CD14-positive monocyte (primary cell): ENCODE data around the gene GRID2. TPM values are rescaled to one million over a fixed set of nuclear protein-coding genes. Genes with fewer than 3 reads are reported as not detected.

Source experiments
- DNase-seq, 3 donors: peaks; one replicate each; pipeline ENCODE4 v3.0.0-alpha.2; 2011 to 2022
- H2AFZ ChIP-seq: 2 replicates; pipeline ENCODE4 v1.6.0; 2012; ENCODE audit warnings: mild to moderate bottlenecking, low read depth, low read length, inconsistent platforms; ENCODE audit not compliant: insufficient read depth, poor library complexity, severe bottlenecking
- H3K27ac ChIP-seq, 2 donors: 1 replicate in 1 of 2; 2 replicates in 1 of 2; pipeline ENCODE4 v1.5.1; 2012 to 2013; ENCODE audit warnings: low read length in 2 of 2, control low read depth in 1 of 2, inconsistent platforms in 1 of 2, low read depth in 1 of 2, mild to moderate bottlenecking in 1 of 2
- H3K27me3 ChIP-seq, 2 donors: one replicate each; pipeline versions ENCODE4 v1.6.0 to v1.6.1; 2011 to 2013; ENCODE audit warnings: low read length in 2 of 2; ENCODE audit not compliant: control insufficient read depth in 2 of 2, insufficient read depth in 2 of 2
- H3K36me3 ChIP-seq, 2 donors: replicated peaks in 1 of 2; 1 replicate in 1 of 2; 2 replicates in 1 of 2; pipeline versions ENCODE4 v1.5.1 to v1.6.1; 2012 to 2013; ENCODE audit warnings: low read length in 2 of 2, control low read depth in 1 of 2, inconsistent platforms in 1 of 2, mild to moderate bottlenecking in 1 of 2; ENCODE audit not compliant: insufficient read depth in 2 of 2, control insufficient read depth in 1 of 2
- H3K4me1 ChIP-seq, 2 donors: 1 replicate in 1 of 2; 2 replicates in 1 of 2; pipeline versions ENCODE4 v1.5.1 to v1.6.1; 2012 to 2013; ENCODE audit warnings: low read length in 2 of 2, control low read depth in 1 of 2, inconsistent platforms in 1 of 2, mild to moderate bottlenecking in 1 of 2, moderate library complexity in 1 of 2; ENCODE audit not compliant: insufficient read depth in 2 of 2, control insufficient read depth in 1 of 2
- H3K4me2 ChIP-seq: replicated peaks from 2 replicates; pipeline ENCODE3; 2012; ENCODE audit warnings: low read length, moderate library complexity, mild to moderate bottlenecking; ENCODE audit not compliant: poor library complexity, severe bottlenecking; ENCODE audit errors: extremely low read depth
- H3K4me3 ChIP-seq, 3 experiments: fragments of 200-600 bp in 1 of 3; sonication (generic) in 1 of 3; replicated peaks in 1 of 3; 1 replicate in 2 of 3; 2 replicates in 1 of 3; pipeline ENCODE4 v1.5.1; 2011 to 2013; ENCODE audit warnings: low read length in 3 of 3, mild to moderate bottlenecking in 3 of 3, control low read depth in 2 of 3, low read depth in 2 of 3, inconsistent platforms in 1 of 3, moderate library complexity in 1 of 3
- H3K79me2 ChIP-seq: 2 replicates; pipeline ENCODE4 v1.6.0; 2012; ENCODE audit warnings: mild to moderate bottlenecking, control low read depth, inconsistent platforms, low read length, moderate library complexity; ENCODE audit not compliant: insufficient read depth
- H3K9ac ChIP-seq: 2 replicates; pipeline ENCODE4 v1.6.0; 2017; ENCODE audit warnings: low read length, mild to moderate bottlenecking; ENCODE audit not compliant: insufficient read depth, poor library complexity, severe bottlenecking
- H3K9me3 ChIP-seq, 2 donors: replicated peaks in 1 of 2; 1 replicate in 1 of 2; 2 replicates in 1 of 2; pipeline versions ENCODE4 v1.5.1 to v1.6.1; 2012 to 2013; ENCODE audit warnings: low read length in 2 of 2, control low read depth in 1 of 2; ENCODE audit not compliant: control insufficient read depth in 1 of 2, insufficient read depth in 1 of 2
- H4K20me1 ChIP-seq: 2 replicates; pipeline ENCODE4 v1.6.0; 2012; ENCODE audit warnings: mild to moderate bottlenecking, low read length, control low read depth, moderate library complexity; ENCODE audit not compliant: insufficient read depth
- H3K27ac Mint-ChIP-seq, 7 donors: one replicate each; pipeline ENCODE4 v1.8.0; 2020; ENCODE audit warnings: mild to moderate bottlenecking in 7 of 7, mixed read lengths in 7 of 7, moderate library complexity in 6 of 7, inconsistent platforms in 2 of 7
- H3K27me3 Mint-ChIP-seq, 3 donors: one replicate each; pipeline ENCODE4 v1.8.0; 2021 to 2022; ENCODE audit warnings: low read depth in 3 of 3, mild to moderate bottlenecking in 3 of 3, mixed read lengths in 3 of 3, moderate library complexity in 3 of 3, inconsistent platforms in 1 of 3
- H3K36me3 Mint-ChIP-seq, 2 donors: one replicate each; pipeline ENCODE4 v1.8.0; 2020; ENCODE audit warnings: mixed read lengths in 2 of 2, inconsistent platforms in 1 of 2, mild to moderate bottlenecking in 1 of 2
- H3K4me1 Mint-ChIP-seq: one replicate; pipeline ENCODE4 v1.8.0; 2020; ENCODE audit warnings: mild to moderate bottlenecking, mixed read lengths
- H3K4me3 Mint-ChIP-seq, 2 donors: one replicate each; pipeline ENCODE4 v1.8.0; 2020; ENCODE audit warnings: mild to moderate bottlenecking in 2 of 2, mixed read lengths in 2 of 2, moderate library complexity in 1 of 2
- H3K9me3 Mint-ChIP-seq, 7 donors: one replicate each; pipeline ENCODE4 v1.8.0; 2020 to 2022; ENCODE audit warnings: mixed read lengths in 7 of 7, mild to moderate bottlenecking in 6 of 7, moderate library complexity in 6 of 7, inconsistent platforms in 2 of 7
- WGBS: methylation state at CpG from one replicate; pipeline ENCODE4 v1.1.5; 2013; ENCODE audit warnings: missing lambda C conversion rate; ENCODE audit not compliant: insufficient coverage; 5-methylcytosine and 5-hydroxymethylcytosine counted together
- intact Hi-C, 2 donors: fragments of 100-400 bp; cut with micrococcal nuclease; formaldehyde crosslinking; loops; one replicate each; pipeline versions ENCODE4 v1.15.0 to v1.15.1; 2023
- polyA plus RNA-seq, 3 donors: library from polyadenylated mRNA; depleted of rRNA in 1 of 3; unstranded in 2 of 3; stranded (reverse) in 1 of 3; fragments of 300-500 nt in 2 of 3; fragments of >200 nt in 1 of 3; fragmentation: Illumina TruSeq in 2 of 3; gene quantifications; 1 replicate in 2 of 3; 2 replicates in 1 of 3; pipeline ENCODE4 v1.2.3, GENCODE V29; 2012 to 2021
- TF ChIP-seq, protein P1 (sequence below): fragments of 200-600 bp; IDR thresholded peaks from one replicate; pipeline ENCODE4 v1.8.0; 2022; ENCODE audit warnings: antibody characterized with exemption, mild to moderate bottlenecking

GRID2 gene
- polyA plus RNA-seq, 3 donors: not detected

DNA sequence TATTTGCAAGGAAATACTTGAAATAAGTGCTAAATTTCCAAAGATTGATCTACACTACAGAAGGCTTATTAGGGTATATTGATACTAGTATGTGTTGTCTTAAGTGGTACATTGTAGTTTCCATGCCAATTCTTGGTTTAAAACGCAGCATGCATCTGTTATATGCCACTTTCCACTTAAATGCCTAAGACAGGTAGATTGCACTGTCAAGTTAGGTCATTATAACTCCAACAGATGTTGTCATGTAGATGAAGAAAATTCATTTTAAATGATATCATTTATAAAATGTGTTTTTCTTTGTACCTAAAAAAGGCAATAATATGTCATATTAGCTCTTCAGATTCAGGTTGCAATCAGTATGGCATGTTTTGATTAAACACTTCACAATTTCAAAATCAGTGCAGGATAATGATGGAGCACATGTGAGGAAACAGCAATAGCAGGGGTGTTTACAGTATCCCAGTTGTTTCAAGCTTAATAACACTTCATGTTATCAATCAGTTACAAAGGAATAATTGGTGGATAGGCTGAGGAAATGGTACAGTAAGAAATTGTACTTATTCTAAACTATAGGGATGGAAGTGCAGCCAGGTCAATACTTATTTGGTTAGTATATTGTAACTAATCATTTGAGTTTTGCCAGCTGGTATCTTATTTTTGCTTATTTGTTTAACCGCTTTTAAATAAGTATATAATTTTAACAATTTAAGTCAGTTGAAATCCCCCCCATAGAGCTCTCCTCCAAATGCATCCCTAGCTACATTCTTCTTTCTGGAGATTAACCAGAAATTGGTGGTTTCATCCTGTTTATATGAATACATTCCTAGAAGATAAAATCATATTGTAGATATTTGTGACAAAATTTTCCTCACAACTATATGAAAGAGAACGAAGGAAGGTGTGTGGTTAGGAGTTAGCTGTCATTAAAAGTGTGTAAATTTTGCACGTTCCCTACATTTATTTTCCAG, 1070.4 kb downstream of the GRID2 start:
- Histone ChIP-seq H3K4me3 (no peak overlapping the region), H3K4me2 (no peak overlapping the region), H3K27me3 (no peaks in the 10 kb centered on the region), H3K9ac (no peak overlapping the region), H3K27ac (no peak overlapping the region), H3K36me3 (no peaks in the 10 kb centered on the region), H3K79me2 (no peaks in the 10 kb centered on the region), H3K9me3 (peaks cover 0 to 5% of the 10 kb centered on the region in 2 donors), H2AFZ (no peak overlapping the region), H4K20me1 (no peaks in the 10 kb centered on the region), H3K4me1 (no peaks in the 10 kb centered on the region)
- Mint-ChIP-seq H3K27me3 (no peaks in the 10 kb centered on the region), H3K36me3 (no peaks in the 10 kb centered on the region), H3K27ac (no peak overlapping the region), H3K4me3 (no peak overlapping the region), H3K9me3 (peaks cover 0 to 7% (median 3%) of the 10 kb centered on the region in 7 donors), H3K4me1 (no peaks in the 10 kb centered on the region)
- no CpG with 5 or more reads among the region's 4 CpGs for WGBS
- DNase-seq: no peak
- intact Hi-C loops: no loop called here
- TF ChIP-seq, protein P1, sequence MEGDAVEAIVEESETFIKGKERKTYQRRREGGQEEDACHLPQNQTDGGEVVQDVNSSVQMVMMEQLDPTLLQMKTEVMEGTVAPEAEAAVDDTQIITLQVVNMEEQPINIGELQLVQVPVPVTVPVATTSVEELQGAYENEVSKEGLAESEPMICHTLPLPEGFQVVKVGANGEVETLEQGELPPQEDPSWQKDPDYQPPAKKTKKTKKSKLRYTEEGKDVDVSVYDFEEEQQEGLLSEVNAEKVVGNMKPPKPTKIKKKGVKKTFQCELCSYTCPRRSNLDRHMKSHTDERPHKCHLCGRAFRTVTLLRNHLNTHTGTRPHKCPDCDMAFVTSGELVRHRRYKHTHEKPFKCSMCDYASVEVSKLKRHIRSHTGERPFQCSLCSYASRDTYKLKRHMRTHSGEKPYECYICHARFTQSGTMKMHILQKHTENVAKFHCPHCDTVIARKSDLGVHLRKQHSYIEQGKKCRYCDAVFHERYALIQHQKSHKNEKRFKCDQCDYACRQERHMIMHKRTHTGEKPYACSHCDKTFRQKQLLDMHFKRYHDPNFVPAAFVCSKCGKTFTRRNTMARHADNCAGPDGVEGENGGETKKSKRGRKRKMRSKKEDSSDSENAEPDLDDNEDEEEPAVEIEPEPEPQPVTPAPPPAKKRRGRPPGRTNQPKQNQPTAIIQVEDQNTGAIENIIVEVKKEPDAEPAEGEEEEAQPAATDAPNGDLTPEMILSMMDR: no peak

- Histone ChIP-seq H3K27ac (no peak overlapping the region), H3K4me3 (no peak overlapping the region), H3K9me3 (peaks cover 0 to 4% of the 10 kb centered on the region in 2 donors), H3K4me1 (no peaks in the 10 kb centered on the region), H3K79me2 (no peaks in the 10 kb centered on the region), H3K9ac (no peak overlapping the region), H3K36me3 (no peaks in the 10 kb centered on the region), H3K27me3 (no peaks in the 10 kb centered on the region), H2AFZ (no peak overlapping the region), H3K4me2 (no peak overlapping the region), H4K20me1 (no peaks in the 10 kb centered on the region)
- Mint-ChIP-seq H3K36me3 (no peaks in the 10 kb centered on the region), H3K4me1 (no peaks in the 10 kb centered on the region), H3K9me3 (peaks cover 0 to 3% (median 1%) of the 10 kb centered on the region in 7 donors), H3K27ac (no peak overlapping the region), H3K4me3 (no peak overlapping the region), H3K27me3 (peaks cover 0 to 2% (median 0%) of the 10 kb centered on the region in 3 donors)
- no peak for DNase-seq
- WGBS: no CpG with 5 or more reads among the region's 2 CpGs
- TF ChIP-seq, protein P1: no peak
- intact Hi-C loops: no loop called here
These were observed 1080.5 kb downstream of the GRID2 start for GRCh38 chr4:93384241-93384640.
